ENCODE measurements around the gene SAA1.
A peak's percentile ranks its signal among the peaks of the same experiment; 100 is the strongest.
"Not testable (repeated sequence)": the region's sequence is repeated elsewhere in the genome, so short reads cannot be mapped to it uniquely, and the experiment has no call there.

SAA1 gene

GRCh38 chr11:18264035-18264434 is 2.0 kb upstream of the SAA1 start:
- no peaks in the 10 kb centered on the region for H3K4me1 ChIP-seq (ENCODE audit: control insufficient read depth, insufficient read depth, low read length)
- no peak for TF ChIP-seq ZXDB (tag by site-specific recombination; IDR thresholded peaks at IDR 0.05)
- no peak for TF ChIP-seq ZBTB20 (tag by site-specific recombination; IDR thresholded peaks at IDR 0.05)
- TF ChIP-seq, protein P1, sequence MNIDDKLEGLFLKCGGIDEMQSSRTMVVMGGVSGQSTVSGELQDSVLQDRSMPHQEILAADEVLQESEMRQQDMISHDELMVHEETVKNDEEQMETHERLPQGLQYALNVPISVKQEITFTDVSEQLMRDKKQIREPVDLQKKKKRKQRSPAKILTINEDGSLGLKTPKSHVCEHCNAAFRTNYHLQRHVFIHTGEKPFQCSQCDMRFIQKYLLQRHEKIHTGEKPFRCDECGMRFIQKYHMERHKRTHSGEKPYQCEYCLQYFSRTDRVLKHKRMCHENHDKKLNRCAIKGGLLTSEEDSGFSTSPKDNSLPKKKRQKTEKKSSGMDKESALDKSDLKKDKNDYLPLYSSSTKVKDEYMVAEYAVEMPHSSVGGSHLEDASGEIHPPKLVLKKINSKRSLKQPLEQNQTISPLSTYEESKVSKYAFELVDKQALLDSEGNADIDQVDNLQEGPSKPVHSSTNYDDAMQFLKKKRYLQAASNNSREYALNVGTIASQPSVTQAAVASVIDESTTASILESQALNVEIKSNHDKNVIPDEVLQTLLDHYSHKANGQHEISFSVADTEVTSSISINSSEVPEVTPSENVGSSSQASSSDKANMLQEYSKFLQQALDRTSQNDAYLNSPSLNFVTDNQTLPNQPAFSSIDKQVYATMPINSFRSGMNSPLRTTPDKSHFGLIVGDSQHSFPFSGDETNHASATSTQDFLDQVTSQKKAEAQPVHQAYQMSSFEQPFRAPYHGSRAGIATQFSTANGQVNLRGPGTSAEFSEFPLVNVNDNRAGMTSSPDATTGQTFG (tag by site-specific recombination; IDR thresholded peaks at IDR 0.05; ENCODE audit: borderline replicate concordance), result no peak
- TF ChIP-seq PRDM1 (tag by site-specific recombination; IDR thresholded peaks at IDR 0.05), result no peak
- no peak for TF ChIP-seq ZNF112 (tag by site-specific recombination; IDR thresholded peaks at IDR 0.05)
- TF ChIP-seq ZBTB26 (tag by site-specific recombination; optimal IDR thresholded peaks at IDR 0.05), result no peak
- TF ChIP-seq ZBTB7A (tag by site-specific recombination; IDR thresholded peaks at IDR 0.05; ENCODE audit: low read depth), result no peak
- no peak for TF ChIP-seq ZNF391 (tag by site-specific recombination; IDR thresholded peaks at IDR 0.05; ENCODE audit: borderline replicate concordance, low read depth)
- no peak for TF ChIP-seq ZNF561 (tag by site-specific recombination; IDR thresholded peaks at IDR 0.05; ENCODE audit: borderline replicate concordance)
- CTCF ChIA-PET, result interaction anchor here (0.6 to 0.7 kb wide), 2 partner anchors 147 to 1686 kb away, joined by 3 to 5 read pairs; no protein-coding TSS in a partner anchor
- H3K9me3 ChIP-seq (ENCODE audit: control insufficient read depth, insufficient read depth, low read depth, low read length), result no peaks in the 10 kb centered on the region
- no peaks in the 10 kb centered on the region for H3K36me3 ChIP-seq (ENCODE audit: control insufficient read depth in 2 of 2, insufficient read depth in 1 of 2, low read length in 2 of 2)
- H3K27ac ChIP-seq (ENCODE audit: extremely low read depth, low read depth, low read length), result no peak overlapping the region
- no peak overlapping the region for H3K4me3 ChIP-seq (ENCODE audit: low read depth, low read length)
- POLR2A ChIA-PET, result no interaction called here

- H3K4me1 ChIP-seq (ENCODE audit: control insufficient read depth, insufficient read depth, low read length), result no peaks in the 10 kb centered on the region
- no peak overlapping the region for H3K27ac ChIP-seq (ENCODE audit: extremely low read depth, low read depth, low read length)
- ChIA-PET POLR2A (no interaction called here), CTCF (interaction anchor here (0.6 to 0.7 kb wide), 2 partner anchors 146 to 1686 kb away, joined by 3 to 5 read pairs; no protein-coding TSS in a partner anchor)
- H3K4me3 ChIP-seq (ENCODE audit: low read depth, low read length), result no peak overlapping the region
- H3K36me3 ChIP-seq (ENCODE audit: control insufficient read depth in 2 of 2, insufficient read depth in 1 of 2, low read length in 2 of 2), result no peaks in the 10 kb centered on the region
- no peak for TF ChIP-seq ZNF544 (tag by site-specific recombination; IDR thresholded peaks at IDR 0.05)
- no peak for TF ChIP-seq ZNF19 (tag by site-specific recombination; IDR thresholded peaks at IDR 0.05; ENCODE audit: low read depth)
- TF ChIP-seq MYNN (tag by site-specific recombination; IDR thresholded peaks at IDR 0.05; ENCODE audit: borderline replicate concordance), result no peak
- no peak for TF ChIP-seq ZNF488 (tag by site-specific recombination; IDR thresholded peaks at IDR 0.05)
- TF ChIP-seq YY2 (tag by site-specific recombination; IDR thresholded peaks at IDR 0.05), result no peak
- TF ChIP-seq PRDM1 (tag by site-specific recombination; IDR thresholded peaks at IDR 0.05), result 0 out of 2 replicates have a peak, but pooled peaks have one; percentile 19
- TF ChIP-seq ZNF146 (tag by site-specific recombination; IDR thresholded peaks at IDR 0.05), result no peak
- no peak for TF ChIP-seq ZNF132 (tag by site-specific recombination; IDR thresholded peaks at IDR 0.05; ENCODE audit: borderline replicate concordance)
- TF ChIP-seq ZNF366 (tag by site-specific recombination; conservative IDR thresholded peaks at IDR 0.05), result peak; percentile 93
- no peak for TF ChIP-seq ZNF423 (tag by site-specific recombination; IDR thresholded peaks at IDR 0.05)
- no peak for TF ChIP-seq ZNF560 (tag by site-specific recombination; IDR thresholded peaks at IDR 0.05; ENCODE audit: borderline replicate concordance)
- no peak for TF ChIP-seq ZNF555 (tag by site-specific recombination; conservative IDR thresholded peaks at IDR 0.05)
- no peak for TF ChIP-seq ZNF214 (tag by site-specific recombination; IDR thresholded peaks at IDR 0.05; ENCODE audit: borderline replicate concordance)
- no peak for TF ChIP-seq ZSCAN30 (tag by site-specific recombination; IDR thresholded peaks at IDR 0.05)
- H3K9me3 ChIP-seq (ENCODE audit: control insufficient read depth, insufficient read depth, low read depth, low read length), result no peaks in the 10 kb centered on the region
These were observed 1.1 kb upstream of the SAA1 start for GRCh38 chr11:18264677-18265555.

GRCh38 chr11:18267335-18268133 is 1.5 kb downstream of the SAA1 start:
- CTCF ChIA-PET; H3K9me3 ChIP-seq (ENCODE audit: control insufficient read depth, insufficient read depth, low read depth, low read length); H3K36me3 ChIP-seq (ENCODE audit: control insufficient read depth in 2 of 2, insufficient read depth in 1 of 2, low read length in 2 of 2); POLR2A ChIA-PET; H3K4me3 ChIP-seq (ENCODE audit: low read depth, low read length); H3K27ac ChIP-seq (ENCODE audit: extremely low read depth, low read depth, low read length); H3K4me1 ChIP-seq (ENCODE audit: control insufficient read depth, insufficient read depth, low read length): not testable (repeated sequence)

GRCh38 chr11:18269252-18269651 is 3.2 kb downstream of the SAA1 start:
- H3K4me3 ChIP-seq (ENCODE audit: low read depth, low read length); H3K4me1 ChIP-seq (ENCODE audit: control insufficient read depth, insufficient read depth, low read length); H3K9me3 ChIP-seq (ENCODE audit: control insufficient read depth, insufficient read depth, low read depth, low read length); H3K36me3 ChIP-seq (ENCODE audit: control insufficient read depth in 2 of 2, insufficient read depth in 1 of 2, low read length in 2 of 2); H3K27ac ChIP-seq (ENCODE audit: extremely low read depth, low read depth, low read length): not testable (repeated sequence)
- CTCF ChIA-PET, result interaction anchor here (0.6 kb wide), 2 partner anchors 43 to 1913 kb away, joined by 3 read pairs; no protein-coding TSS in a partner anchor
- POLR2A ChIA-PET, result interaction anchor here (0.7 kb wide), 1 partner anchor 370 kb away, joined by 3 read pairs; no protein-coding TSS in a partner anchor
